ENCODE measurements around the gene PAOX.
A peak's percentile ranks its signal among the peaks of the same experiment; 100 is the strongest.

The PAOX gene

DNA sequence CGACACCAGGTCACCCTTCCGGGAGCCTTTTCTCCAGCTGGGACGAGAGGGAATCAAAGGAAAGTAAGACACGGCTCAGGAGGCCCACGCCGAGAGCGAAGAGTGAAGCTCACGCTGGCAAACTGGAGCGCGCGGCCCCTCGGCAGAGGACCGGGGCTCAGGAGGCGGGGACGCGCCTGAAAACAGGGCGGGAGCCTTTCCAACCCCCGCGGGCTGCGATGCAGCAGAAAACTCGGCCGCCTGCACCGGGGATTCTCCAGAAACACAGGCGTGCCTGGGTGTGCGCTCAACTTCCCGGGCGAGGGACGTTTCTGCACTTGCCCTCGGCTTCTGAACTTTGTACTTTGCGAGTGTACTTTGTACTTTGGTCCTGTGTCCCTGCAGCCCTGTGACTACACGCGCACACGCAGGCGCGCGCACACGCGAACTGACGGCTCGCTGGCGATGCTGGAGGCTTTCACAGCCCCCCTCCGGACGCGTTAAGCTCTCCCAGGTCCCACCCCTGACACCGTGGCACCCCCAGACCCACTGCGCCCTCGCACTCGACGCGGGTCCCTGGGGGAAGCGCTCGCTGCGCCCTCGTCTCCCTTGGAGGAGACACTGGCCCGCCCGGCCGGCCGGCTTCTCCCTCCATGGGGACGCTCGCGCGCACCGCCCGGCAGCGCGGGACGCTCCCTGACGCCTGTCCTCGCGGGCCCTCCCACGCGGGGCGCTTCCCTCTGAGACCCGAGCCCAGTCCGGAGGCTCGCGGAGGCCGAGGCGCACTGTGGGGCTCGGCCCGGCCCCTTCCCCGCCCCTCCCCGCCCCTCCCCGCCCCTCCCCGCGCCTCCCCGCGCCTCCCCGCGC is 588 bp upstream of the PAOX start:
- H3K9me3 ChIP-seq (ENCODE audit: control extremely low read depth in 1 of 5, control insufficient read depth in 4 of 5, insufficient read depth in 2 of 5, low read depth in 1 of 5, low read length in 4 of 5): no peaks in the 10 kb centered on the region
- H3K4me1 ChIP-seq (ENCODE audit: control extremely low read depth in 1 of 4, control insufficient read depth in 4 of 4, insufficient read depth in 4 of 4, low read length in 3 of 4): peaks cover 0 to 47% (median 35%) of the 10 kb centered on the region in 4 experiments
- no peak overlapping the region for H3K27ac ChIP-seq (ENCODE audit: insufficient read depth in 1 of 2, low read depth in 1 of 2, low read length in 2 of 2, poor library complexity in 1 of 2, severe bottlenecking in 2 of 2)
- POLR2A ChIA-PET: interaction anchor here (0.6 kb wide), 1 partner anchor 103 kb away, joined by 3 read pairs; no protein-coding TSS in a partner anchor
- no peaks in the 10 kb centered on the region for H3K36me3 ChIP-seq (ENCODE audit: control insufficient read depth in 4 of 4, insufficient read depth in 4 of 4, low read length in 3 of 4)
- peak overlapping the region; percentile 43 to 81 (median 72) for H3K4me3 ChIP-seq (ENCODE audit: control insufficient read depth in 1 of 7, extremely low read depth in 1 of 7, insufficient read depth in 4 of 7, low read depth in 2 of 7, low read length in 6 of 7)
- peak in 2 of 3 donors; percentile 54 to 70 for DNase-seq
- CTCF ChIA-PET: interaction anchor here (0.9 to 2.7 kb wide), 4 partner anchors 10 to 51 kb away, joined by 3 to 10 read pairs (median 4); no protein-coding TSS in a partner anchor
- H3K27me3 ChIP-seq (replicated peaks in 2 of 5; ENCODE audit: control insufficient read depth in 4 of 5, insufficient read depth in 5 of 5, low read length in 4 of 5): peaks cover 0 to 3% (median 0%) of the 10 kb centered on the region in 5 experiments
- WGBS (ENCODE audit: insufficient coverage): 0% methylated on average over 56 of the region's 90 CpGs

DNA sequence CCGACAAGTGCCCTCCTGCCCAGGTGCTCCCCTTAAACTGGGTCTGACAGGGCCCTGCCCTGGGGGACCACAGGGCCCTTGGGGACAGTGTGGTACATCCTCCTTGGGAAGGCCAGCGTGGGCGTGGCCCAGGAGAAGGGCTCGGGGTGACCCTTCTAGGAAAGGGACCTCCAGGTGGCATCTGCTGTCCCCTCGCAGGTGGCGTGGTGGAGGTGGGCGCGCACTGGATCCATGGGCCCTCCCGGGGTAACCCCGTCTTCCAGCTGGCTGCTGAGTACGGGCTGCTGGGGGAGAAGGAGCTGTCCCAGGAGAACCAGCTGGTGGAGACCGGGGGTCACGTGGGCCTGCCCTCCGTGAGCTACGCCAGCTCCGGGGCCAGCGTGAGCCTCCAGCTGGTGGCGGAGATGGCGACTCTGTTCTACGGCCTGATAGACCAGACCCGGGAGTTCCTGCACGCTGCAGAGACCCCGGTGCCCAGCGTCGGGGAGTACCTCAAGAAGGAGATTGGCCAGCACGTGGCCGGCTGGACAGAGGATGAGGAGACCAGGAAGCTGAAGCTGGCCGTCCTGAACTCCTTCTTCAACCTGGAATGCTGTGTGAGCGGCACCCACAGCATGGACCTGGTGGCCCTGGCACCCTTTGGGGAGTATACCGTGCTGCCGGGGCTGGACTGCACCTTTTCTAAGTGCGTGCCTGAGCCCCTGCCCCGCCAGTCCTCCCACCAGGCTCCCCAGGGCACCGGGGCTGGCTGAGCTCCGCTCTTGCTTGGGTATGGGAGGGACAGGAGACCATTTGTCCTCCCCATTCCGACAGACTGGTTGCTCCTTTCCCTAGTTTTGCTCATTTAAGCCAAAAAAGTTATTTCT is 972 bp downstream of the PAOX start:
- DNase-seq: no peak
- Histone ChIP-seq H3K27ac (ENCODE audit: insufficient read depth in 1 of 2, low read depth in 1 of 2, low read length in 2 of 2, poor library complexity in 1 of 2, severe bottlenecking in 2 of 2) (no peak overlapping the region), H3K27me3 (replicated peaks in 2 of 5; ENCODE audit: control insufficient read depth in 4 of 5, insufficient read depth in 5 of 5, low read length in 4 of 5) (peaks cover 0 to 3% (median 0%) of the 10 kb centered on the region in 5 experiments), H3K4me1 (ENCODE audit: control extremely low read depth in 1 of 4, control insufficient read depth in 4 of 4, insufficient read depth in 4 of 4, low read length in 3 of 4) (peaks cover 0 to 42% (median 31%) of the 10 kb centered on the region in 4 experiments), H3K9me3 (ENCODE audit: control extremely low read depth in 1 of 5, control insufficient read depth in 4 of 5, insufficient read depth in 2 of 5, low read depth in 1 of 5, low read length in 4 of 5) (no peaks in the 10 kb centered on the region), H3K4me3 (ENCODE audit: control insufficient read depth in 1 of 7, extremely low read depth in 1 of 7, insufficient read depth in 4 of 7, low read depth in 2 of 7, low read length in 6 of 7) (peak overlapping the region in 4 of 7 experiments; percentile 48 to 78 (median 73)), H3K36me3 (ENCODE audit: control insufficient read depth in 4 of 4, insufficient read depth in 4 of 4, low read length in 3 of 4) (peaks cover 0 to 8% (median 0%) of the 10 kb centered on the region in 4 experiments)
- ChIA-PET POLR2A (no interaction called here), CTCF (interaction anchor here (1.3 to 2.1 kb wide), 2 partner anchors 10 to 23 kb away, joined by 3 to 4 read pairs; no protein-coding TSS in a partner anchor)
- 93% methylated on average over 31 of the region's 36 CpGs for WGBS (ENCODE audit: insufficient coverage)

DNA sequence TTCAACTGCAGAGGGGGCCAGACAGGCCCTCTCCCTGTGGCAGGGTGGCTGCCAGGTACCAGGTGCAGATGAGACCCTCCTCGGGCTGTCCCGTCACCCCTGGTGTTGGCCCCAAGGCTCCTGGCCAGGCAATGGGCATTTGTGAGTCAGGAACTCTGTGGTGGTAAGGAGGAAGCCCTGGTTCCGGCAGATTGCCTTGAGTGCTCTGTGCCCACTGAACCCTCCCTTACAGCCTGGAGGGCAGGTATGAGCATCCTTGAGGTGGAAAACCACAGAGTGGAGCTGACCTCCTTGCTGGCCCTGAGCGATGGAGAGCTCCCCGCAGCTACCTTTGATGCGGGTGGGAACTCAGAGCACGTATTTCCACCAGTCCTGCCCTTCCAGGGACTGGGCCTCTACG is 2.0 kb downstream of the PAOX start:
- peaks cover 0 to 8% (median 0%) of the 10 kb centered on the region in 4 experiments for H3K36me3 ChIP-seq (ENCODE audit: control insufficient read depth in 4 of 4, insufficient read depth in 4 of 4, low read length in 3 of 4)
- 4% methylated on average over 7 of the region's 8 CpGs for WGBS (ENCODE audit: insufficient coverage)
- H3K4me1 ChIP-seq (ENCODE audit: control extremely low read depth in 1 of 4, control insufficient read depth in 4 of 4, insufficient read depth in 4 of 4, low read length in 3 of 4): peaks cover 0 to 42% (median 31%) of the 10 kb centered on the region in 4 experiments
- DNase-seq: peak; percentile 78 to 96 (median 92)
- H3K27ac ChIP-seq (ENCODE audit: insufficient read depth in 1 of 2, low read depth in 1 of 2, low read length in 2 of 2, poor library complexity in 1 of 2, severe bottlenecking in 2 of 2): no peak overlapping the region
- H3K9me3 ChIP-seq (ENCODE audit: control extremely low read depth in 1 of 5, control insufficient read depth in 4 of 5, insufficient read depth in 2 of 5, low read depth in 1 of 5, low read length in 4 of 5): no peaks in the 10 kb centered on the region
- peaks cover 0 to 3% (median 0%) of the 10 kb centered on the region in 5 experiments for H3K27me3 ChIP-seq (replicated peaks in 2 of 5; ENCODE audit: control insufficient read depth in 4 of 5, insufficient read depth in 5 of 5, low read length in 4 of 5)
- H3K4me3 ChIP-seq (ENCODE audit: control insufficient read depth in 1 of 7, extremely low read depth in 1 of 7, insufficient read depth in 4 of 7, low read depth in 2 of 7, low read length in 6 of 7): peak overlapping the region in 3 of 7 experiments; percentile 14 to 46 (median 33)
- ChIA-PET POLR2A (interaction anchor here (1.1 kb wide), 1 partner anchor 9 kb away, joined by 9 read pairs; no protein-coding TSS in a partner anchor), CTCF (interaction anchor here (1.3 to 2.1 kb wide), 3 partner anchors 10 to 24 kb away, joined by 3 to 16 read pairs (median 4); no protein-coding TSS in a partner anchor)

DNA sequence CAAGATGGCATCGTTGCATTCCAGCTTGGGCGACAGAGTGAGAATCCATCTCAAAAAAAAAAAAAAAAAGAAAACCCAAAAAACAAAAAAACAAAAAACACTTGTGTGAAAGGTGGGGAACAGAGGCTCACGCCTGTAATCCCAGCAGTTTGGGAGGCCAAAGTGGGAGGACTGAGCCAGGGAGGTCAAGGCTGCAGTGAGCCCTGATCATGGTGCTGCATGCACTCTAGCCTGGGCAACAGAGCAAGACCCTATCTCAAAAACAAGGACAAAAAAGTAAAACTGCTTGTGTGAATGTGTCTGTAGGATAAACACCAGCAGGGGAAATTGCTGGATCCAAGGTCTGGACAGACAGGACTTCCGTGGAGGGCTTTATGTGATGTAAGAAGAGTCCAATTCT is 4.5 kb downstream of the PAOX start:
- ChIA-PET CTCF (interaction anchor here (1.6 kb wide), 1 partner anchor 55 kb away, joined by 3 read pairs; no protein-coding TSS in a partner anchor), POLR2A (no interaction called here)
- no peaks in the 10 kb centered on the region for H3K9me3 ChIP-seq (ENCODE audit: control extremely low read depth in 1 of 5, control insufficient read depth in 4 of 5, insufficient read depth in 2 of 5, low read depth in 1 of 5, low read length in 4 of 5)
- peaks cover 0 to 9% (median 0%) of the 10 kb centered on the region in 4 experiments for H3K36me3 ChIP-seq (ENCODE audit: control insufficient read depth in 4 of 4, insufficient read depth in 4 of 4, low read length in 3 of 4)
- H3K27me3 ChIP-seq (replicated peaks in 2 of 5; ENCODE audit: control insufficient read depth in 4 of 5, insufficient read depth in 5 of 5, low read length in 4 of 5): no peaks in the 10 kb centered on the region
- H3K27ac ChIP-seq (ENCODE audit: insufficient read depth in 1 of 2, low read depth in 1 of 2, low read length in 2 of 2, poor library complexity in 1 of 2, severe bottlenecking in 2 of 2): no peak overlapping the region
- H3K4me3 ChIP-seq (ENCODE audit: control insufficient read depth in 1 of 7, extremely low read depth in 1 of 7, insufficient read depth in 4 of 7, low read depth in 2 of 7, low read length in 6 of 7): no peak overlapping the region
- 100% methylated on average over 2 of the region's 4 CpGs for WGBS (ENCODE audit: insufficient coverage)
- peaks cover 0 to 30% (median 22%) of the 10 kb centered on the region in 4 experiments for H3K4me1 ChIP-seq (ENCODE audit: control extremely low read depth in 1 of 4, control insufficient read depth in 4 of 4, insufficient read depth in 4 of 4, low read length in 3 of 4)
- DNase-seq: no peak

DNA sequence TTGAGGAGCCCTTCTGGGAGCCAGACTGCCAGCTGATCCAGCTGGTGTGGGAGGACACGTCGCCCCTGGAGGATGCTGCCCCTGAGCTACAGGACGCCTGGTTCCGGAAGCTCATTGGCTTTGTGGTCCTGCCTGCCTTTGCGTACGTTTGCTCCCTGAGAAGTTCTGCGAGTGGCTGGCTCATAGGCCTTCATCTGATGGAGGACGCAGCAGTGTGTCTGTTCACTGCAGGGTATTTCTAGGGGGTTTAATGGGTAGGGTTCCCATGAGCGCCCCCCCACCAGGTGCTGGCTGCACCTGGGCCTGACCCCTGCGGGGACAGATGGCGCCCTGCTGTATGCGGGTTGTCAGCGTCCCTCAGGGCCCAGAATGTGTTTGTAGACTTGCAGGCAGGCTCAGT is 5.0 kb downstream of the PAOX start:
- ChIA-PET CTCF (interaction anchor here (1.6 kb wide), 1 partner anchor 55 kb away, joined by 3 read pairs; no protein-coding TSS in a partner anchor), POLR2A (no interaction called here)

DNA sequence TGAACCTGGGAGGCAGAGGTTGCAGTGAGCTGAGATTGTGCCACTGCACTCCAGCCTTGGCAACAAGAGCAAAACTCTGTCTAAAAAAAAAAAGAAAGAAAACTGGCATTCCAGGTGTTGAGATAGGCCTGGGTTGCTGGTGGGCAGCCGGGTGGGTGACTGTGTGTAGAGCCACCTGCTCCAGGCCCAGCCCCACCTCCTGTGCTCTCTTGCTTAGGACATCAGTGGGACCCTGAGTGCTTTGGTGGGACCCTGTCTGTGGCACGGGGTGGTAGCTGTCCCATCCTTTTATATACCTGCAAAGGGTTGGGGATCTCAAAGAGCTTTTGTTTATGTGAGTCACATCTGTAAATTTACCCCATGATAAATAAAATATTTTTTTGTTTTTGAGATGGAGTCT is 6.2 kb downstream of the PAOX start:
- POLR2A ChIA-PET: no interaction called here
- Histone ChIP-seq H3K9me3 (ENCODE audit: control extremely low read depth in 1 of 5, control insufficient read depth in 4 of 5, insufficient read depth in 2 of 5, low read depth in 1 of 5, low read length in 4 of 5) (no peaks in the 10 kb centered on the region), H3K4me1 (ENCODE audit: control extremely low read depth in 1 of 4, control insufficient read depth in 4 of 4, insufficient read depth in 4 of 4, low read length in 3 of 4) (peaks cover 2 to 34% (median 27%) of the 10 kb centered on the region in 4 experiments), H3K4me3 (ENCODE audit: control insufficient read depth in 1 of 7, extremely low read depth in 1 of 7, insufficient read depth in 4 of 7, low read depth in 2 of 7, low read length in 6 of 7) (no peak overlapping the region), H3K27ac (ENCODE audit: insufficient read depth in 1 of 2, low read depth in 1 of 2, low read length in 2 of 2, poor library complexity in 1 of 2, severe bottlenecking in 2 of 2) (no peak overlapping the region), H3K36me3 (ENCODE audit: control insufficient read depth in 4 of 4, insufficient read depth in 4 of 4, low read length in 3 of 4) (peaks cover 0 to 9% (median 0%) of the 10 kb centered on the region in 4 experiments), H3K27me3 (replicated peaks in 2 of 5; ENCODE audit: control insufficient read depth in 4 of 5, insufficient read depth in 5 of 5, low read length in 4 of 5) (no peaks in the 10 kb centered on the region)
- CTCF ChIA-PET: no interaction called here
- no peak for DNase-seq
- 88% methylated on average over 1 of the region's 2 CpGs for WGBS (ENCODE audit: insufficient coverage)

More for the DNA sequence above, 5.0 kb downstream of the PAOX start:
- no peaks in the 10 kb centered on the region for H3K27me3 ChIP-seq (replicated peaks in 2 of 5; ENCODE audit: control insufficient read depth in 4 of 5, insufficient read depth in 5 of 5, low read length in 4 of 5)
- H3K27ac ChIP-seq (ENCODE audit: insufficient read depth in 1 of 2, low read depth in 1 of 2, low read length in 2 of 2, poor library complexity in 1 of 2, severe bottlenecking in 2 of 2): no peak overlapping the region
- 94% methylated on average over 10 of the region's 13 CpGs for WGBS (ENCODE audit: insufficient coverage)
- peaks cover 1 to 33% (median 25%) of the 10 kb centered on the region in 4 experiments for H3K4me1 ChIP-seq (ENCODE audit: control extremely low read depth in 1 of 4, control insufficient read depth in 4 of 4, insufficient read depth in 4 of 4, low read length in 3 of 4)
- H3K9me3 ChIP-seq (ENCODE audit: control extremely low read depth in 1 of 5, control insufficient read depth in 4 of 5, insufficient read depth in 2 of 5, low read depth in 1 of 5, low read length in 4 of 5): no peaks in the 10 kb centered on the region
- no peak for DNase-seq
- no peak overlapping the region for H3K4me3 ChIP-seq (ENCODE audit: control insufficient read depth in 1 of 7, extremely low read depth in 1 of 7, insufficient read depth in 4 of 7, low read depth in 2 of 7, low read length in 6 of 7)
- peaks cover 0 to 9% (median 0%) of the 10 kb centered on the region in 4 experiments for H3K36me3 ChIP-seq (ENCODE audit: control insufficient read depth in 4 of 4, insufficient read depth in 4 of 4, low read length in 3 of 4)
